GM19452 (cell line): ENCODE data around the gene UBC.
"Not testable (repeated sequence)": the region's sequence is repeated elsewhere in the genome, so short reads cannot be mapped to it uniquely, and the experiment has no call there.

ENCODE experiments used
- ATAC-seq: cut with Tn5 transposase; IDR thresholded peaks from one replicate; pipeline ENCODE4 v1.9.1; 2021; ENCODE audit not compliant: unreplicated experiment

The UBC gene

GRCh38 chr12:124915239-124916236 lies 1.1 kb upstream of the UBC start:
- ATAC-seq = peak; percentile 0

- ATAC-seq = no peak
These were observed 717 bp downstream of the UBC start for GRCh38 chr12:124913474-124914391.

- not testable (repeated sequence) for ATAC-seq
These were observed 1.7 kb downstream of the UBC start for GRCh38 chr12:124912529-124913287.

- not testable (repeated sequence) for ATAC-seq
These were observed 2.9 kb downstream of the UBC start for GRCh38 chr12:124911521-124911920.

- ATAC-seq = no peak
These were observed 3.6 kb downstream of the UBC start for GRCh38 chr12:124910561-124911478.

GRCh38 chr12:124909831-124910560 lies 4.5 kb downstream of the UBC start:
- ATAC-seq = no peak

- peak; percentile 61 for ATAC-seq
These were observed 7.7 kb downstream of the UBC start for GRCh38 chr12:124906606-124907261.

GRCh38 chr12:124904306-124905098 lies 9.9 kb downstream of the UBC start:
- no peak for ATAC-seq

GRCh38 chr12:124902916-124903315 lies 11.5 kb downstream of the UBC start:
- no peak for ATAC-seq

GRCh38 chr12:124901003-124901402 lies 13.4 kb downstream of the UBC start:
- no peak for ATAC-seq

- ATAC-seq = not testable (repeated sequence)
These were observed 14.1 kb downstream of the UBC start for GRCh38 chr12:124900345-124900795.

GRCh38 chr12:124898923-124899294 lies 15.5 kb downstream of the UBC start:
- ATAC-seq = no peak

GRCh38 chr12:124898200-124898922 lies 16.1 kb downstream of the UBC start:
- peak; percentile 50 for ATAC-seq

- ATAC-seq = no peak
These were observed 18.0 kb downstream of the UBC start for GRCh38 chr12:124896461-124896860.

- peak; percentile 65 for ATAC-seq
These were observed 20.5 kb downstream of the UBC start for GRCh38 chr12:124893792-124894516.

- ATAC-seq = no peak
These were observed 26.2 kb downstream of the UBC start for GRCh38 chr12:124888260-124888659.
